Measurements from ENCODE around the gene GPR149. TPM values are rescaled to one million over a fixed set of nuclear protein-coding genes. Genes with fewer than 3 reads are reported as not detected.

Gene GPR149
- total RNA-seq, 1 donor from 2014 or later: not detected

DNA sequence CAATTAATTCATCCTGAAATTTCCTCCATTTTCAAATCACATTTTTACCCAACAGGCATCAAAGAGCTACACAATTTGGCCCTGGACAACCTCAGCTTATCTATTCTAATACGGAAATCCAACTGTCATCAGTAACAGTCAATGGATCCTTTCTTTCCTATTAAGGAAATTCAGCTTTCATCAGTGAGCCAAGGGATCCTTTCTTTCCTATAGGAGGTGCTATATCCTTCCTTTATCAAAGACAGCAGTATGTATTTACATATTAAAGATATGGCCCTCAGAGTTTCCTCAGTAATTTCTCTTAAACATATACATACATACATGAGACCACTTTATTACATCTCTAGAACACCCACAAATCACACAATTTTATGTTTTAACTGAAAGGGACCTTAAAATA lies 115.8 kb downstream of the GPR149 start:
- no peak overlapping the region for H3K27ac ChIP-seq (ENCODE audit: low read depth, low read length)
- H3K4me3 ChIP-seq (ENCODE audit: low read length in 3 of 3): no peak overlapping the region
- no peaks in the 10 kb centered on the region for H3K9me3 ChIP-seq (ENCODE audit: control insufficient read depth in 3 of 3, low read length in 3 of 3)
- peaks cover 0 to 20% (median 14%) of the 10 kb centered on the region in 3 donors for H3K36me3 ChIP-seq (ENCODE audit: control insufficient read depth in 3 of 3, insufficient read depth in 3 of 3, low read length in 3 of 3)
- peaks cover 0 to 6% (median 0%) of the 10 kb centered on the region in 3 donors for H3K4me1 ChIP-seq (ENCODE audit: control insufficient read depth in 3 of 3, insufficient read depth in 3 of 3, low read length in 3 of 3)
- no peaks in the 10 kb centered on the region for H3K27me3 ChIP-seq (ENCODE audit: control insufficient read depth in 3 of 3, insufficient read depth in 3 of 3, low read length in 3 of 3)
- no peak overlapping the region for H3K9ac ChIP-seq (ENCODE audit: low read depth in 1 of 3, low read length in 3 of 3)

DNA sequence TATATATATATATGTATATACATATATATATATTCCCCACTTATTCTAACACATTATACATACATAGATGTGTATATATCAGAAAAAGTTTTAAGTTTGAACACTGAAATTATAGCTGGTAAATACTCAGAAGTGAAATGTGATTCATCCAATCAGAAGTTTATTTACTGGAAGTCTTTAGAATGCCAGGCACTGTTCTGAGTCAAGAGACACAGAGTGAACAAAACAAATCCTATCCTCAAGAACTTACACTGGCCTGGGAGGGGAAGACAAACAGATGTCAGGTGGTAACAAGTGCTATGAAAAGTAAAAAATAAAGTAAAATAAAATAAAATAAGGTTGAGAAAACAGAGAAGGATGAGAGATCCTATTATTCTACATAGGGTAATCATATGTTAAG lies 119.2 kb downstream of the GPR149 start:
- Histone ChIP-seq H3K9me3 (ENCODE audit: control insufficient read depth in 3 of 3, low read length in 3 of 3) (no peaks in the 10 kb centered on the region), H3K27ac (ENCODE audit: low read depth, low read length) (no peak overlapping the region), H3K4me1 (ENCODE audit: control insufficient read depth in 3 of 3, insufficient read depth in 3 of 3, low read length in 3 of 3) (no peaks in the 10 kb centered on the region), H3K9ac (ENCODE audit: low read depth in 1 of 3, low read length in 3 of 3) (no peak overlapping the region), H3K27me3 (ENCODE audit: control insufficient read depth in 3 of 3, insufficient read depth in 3 of 3, low read length in 3 of 3) (no peaks in the 10 kb centered on the region), H3K36me3 (ENCODE audit: control insufficient read depth in 3 of 3, insufficient read depth in 3 of 3, low read length in 3 of 3) (peaks cover 0 to 35% (median 20%) of the 10 kb centered on the region in 3 donors), H3K4me3 (ENCODE audit: low read length in 3 of 3) (no peak overlapping the region)

DNA sequence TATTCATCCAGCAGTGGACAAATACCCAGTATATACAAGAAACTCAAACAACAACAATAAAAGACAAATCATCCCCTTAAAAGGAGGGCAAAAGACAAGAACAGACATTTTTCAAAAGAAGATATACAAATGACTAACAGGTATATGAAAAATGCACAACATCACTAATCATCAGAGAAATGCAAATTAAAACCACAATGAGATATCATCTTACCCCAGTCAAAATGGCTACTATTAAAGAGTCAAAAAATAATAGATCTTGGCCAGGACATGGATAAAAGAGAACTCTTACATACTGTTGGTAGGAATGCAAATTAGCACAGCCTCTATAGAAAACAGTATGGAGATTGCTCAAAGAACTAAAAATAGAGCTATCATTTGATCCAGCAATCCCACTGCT lies 122.6 kb downstream of the GPR149 start:
- Histone ChIP-seq H3K9me3 (ENCODE audit: control insufficient read depth in 3 of 3, low read length in 3 of 3) (no peaks in the 10 kb centered on the region), H3K4me1 (ENCODE audit: control insufficient read depth in 3 of 3, insufficient read depth in 3 of 3, low read length in 3 of 3) (no peaks in the 10 kb centered on the region), H3K36me3 (ENCODE audit: control insufficient read depth in 3 of 3, insufficient read depth in 3 of 3, low read length in 3 of 3) (peaks cover 11 to 46% (median 24%) of the 10 kb centered on the region in 3 donors), H3K27ac (ENCODE audit: low read depth, low read length) (no peak overlapping the region), H3K4me3 (ENCODE audit: low read length in 3 of 3) (no peak overlapping the region), H3K9ac (ENCODE audit: low read depth in 1 of 3, low read length in 3 of 3) (no peak overlapping the region), H3K27me3 (ENCODE audit: control insufficient read depth in 3 of 3, insufficient read depth in 3 of 3, low read length in 3 of 3) (no peaks in the 10 kb centered on the region)

DNA sequence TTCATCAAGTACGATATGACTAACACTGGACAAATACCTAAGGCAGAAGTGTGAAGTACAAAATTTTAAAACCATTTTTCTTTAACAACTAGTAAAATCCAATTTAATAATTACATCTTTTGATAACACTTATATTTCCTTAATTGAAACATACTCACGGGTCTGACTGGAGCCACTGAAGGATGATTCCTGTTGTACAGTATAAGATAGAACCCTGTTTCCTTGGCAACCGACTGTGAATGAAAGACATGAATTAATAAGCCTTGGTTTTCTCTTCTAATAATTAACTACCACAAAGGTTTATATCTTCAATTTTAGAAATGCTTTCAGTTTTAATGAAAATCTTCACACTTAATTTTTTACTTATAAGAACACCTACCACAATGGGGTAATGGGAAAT lies 125.1 kb downstream of the GPR149 start:
- Histone ChIP-seq H3K9ac (ENCODE audit: low read depth in 1 of 3, low read length in 3 of 3) (no peak overlapping the region), H3K27ac (ENCODE audit: low read depth, low read length) (no peak overlapping the region), H3K4me1 (ENCODE audit: control insufficient read depth in 3 of 3, insufficient read depth in 3 of 3, low read length in 3 of 3) (no peaks in the 10 kb centered on the region), H3K9me3 (ENCODE audit: control insufficient read depth in 3 of 3, low read length in 3 of 3) (no peaks in the 10 kb centered on the region), H3K27me3 (ENCODE audit: control insufficient read depth in 3 of 3, insufficient read depth in 3 of 3, low read length in 3 of 3) (no peaks in the 10 kb centered on the region), H3K4me3 (ENCODE audit: low read length in 3 of 3) (no peak overlapping the region), H3K36me3 (ENCODE audit: control insufficient read depth in 3 of 3, insufficient read depth in 3 of 3, low read length in 3 of 3) (peaks cover 24 to 70% (median 44%) of the 10 kb centered on the region in 3 donors)

DNA sequence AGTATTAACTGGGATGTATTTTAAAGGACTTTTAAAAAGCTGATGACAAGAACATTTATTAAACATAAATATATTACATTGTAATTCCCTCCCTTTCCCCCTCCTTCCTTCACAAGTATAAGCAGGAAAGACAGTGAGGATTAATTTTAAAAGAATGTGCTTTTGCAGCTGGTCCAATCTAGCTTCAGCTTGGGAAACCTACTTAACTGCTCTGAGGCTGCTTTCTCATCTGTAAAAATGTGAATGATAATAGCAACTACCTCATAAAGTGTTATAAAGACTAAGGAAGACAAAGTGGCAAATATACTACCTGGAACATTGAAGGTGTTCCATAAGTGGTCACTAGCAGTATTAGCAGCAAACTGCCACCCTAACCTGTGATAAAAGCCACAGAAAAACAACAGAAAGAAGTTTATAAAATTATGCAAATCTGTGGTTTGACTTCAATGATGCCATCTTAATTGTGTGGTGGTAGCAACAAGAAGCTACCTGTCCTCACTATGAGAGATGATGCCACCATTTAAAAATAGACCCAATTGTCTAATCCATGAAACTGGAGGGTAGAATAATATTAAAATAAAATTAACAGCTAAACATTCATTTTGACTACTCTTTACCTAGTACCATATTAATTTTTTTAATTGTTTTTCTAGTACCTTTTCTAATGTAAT lies 125.7 kb downstream of the GPR149 start:
- no peaks in the 10 kb centered on the region for H3K4me1 ChIP-seq (ENCODE audit: control insufficient read depth in 3 of 3, insufficient read depth in 3 of 3, low read length in 3 of 3)
- peaks cover 24 to 77% (median 51%) of the 10 kb centered on the region in 3 donors for H3K36me3 ChIP-seq (ENCODE audit: control insufficient read depth in 3 of 3, insufficient read depth in 3 of 3, low read length in 3 of 3)
- no peak overlapping the region for H3K4me3 ChIP-seq (ENCODE audit: low read length in 3 of 3)
- H3K27ac ChIP-seq (ENCODE audit: low read depth, low read length): no peak overlapping the region
- no peaks in the 10 kb centered on the region for H3K27me3 ChIP-seq (ENCODE audit: control insufficient read depth in 3 of 3, insufficient read depth in 3 of 3, low read length in 3 of 3)
- H3K9me3 ChIP-seq (ENCODE audit: control insufficient read depth in 3 of 3, low read length in 3 of 3): no peaks in the 10 kb centered on the region
- no peak overlapping the region for H3K9ac ChIP-seq (ENCODE audit: low read depth in 1 of 3, low read length in 3 of 3)

DNA sequence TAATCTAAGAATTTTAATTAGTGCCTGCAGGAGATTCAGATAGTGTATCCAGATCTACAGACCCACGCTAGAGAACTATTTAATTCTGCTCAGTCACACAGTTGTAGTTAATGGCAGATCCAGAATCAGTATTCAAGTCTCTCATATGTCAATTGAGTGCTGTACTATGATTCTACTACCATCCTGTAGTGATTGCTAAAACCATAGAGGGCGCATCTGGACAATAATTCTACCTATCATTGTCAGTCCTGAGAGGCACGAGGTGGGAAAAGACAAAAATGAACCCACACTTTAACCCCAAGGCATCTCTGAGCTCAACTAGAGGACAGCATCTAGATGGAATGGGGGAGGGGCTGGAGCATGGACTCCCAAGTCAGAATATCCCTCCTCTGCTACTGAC lies 128.4 kb downstream of the GPR149 start:
- Histone ChIP-seq H3K4me3 (ENCODE audit: low read length in 3 of 3) (no peak overlapping the region), H3K36me3 (ENCODE audit: control insufficient read depth in 3 of 3, insufficient read depth in 3 of 3, low read length in 3 of 3) (peaks cover 24 to 67% (median 57%) of the 10 kb centered on the region in 3 donors), H3K9ac (ENCODE audit: low read depth in 1 of 3, low read length in 3 of 3) (no peak overlapping the region), H3K27ac (ENCODE audit: low read depth, low read length) (no peak overlapping the region), H3K27me3 (ENCODE audit: control insufficient read depth in 3 of 3, insufficient read depth in 3 of 3, low read length in 3 of 3) (no peaks in the 10 kb centered on the region), H3K9me3 (ENCODE audit: control insufficient read depth in 3 of 3, low read length in 3 of 3) (no peaks in the 10 kb centered on the region), H3K4me1 (ENCODE audit: control insufficient read depth in 3 of 3, insufficient read depth in 3 of 3, low read length in 3 of 3) (no peaks in the 10 kb centered on the region)

DNA sequence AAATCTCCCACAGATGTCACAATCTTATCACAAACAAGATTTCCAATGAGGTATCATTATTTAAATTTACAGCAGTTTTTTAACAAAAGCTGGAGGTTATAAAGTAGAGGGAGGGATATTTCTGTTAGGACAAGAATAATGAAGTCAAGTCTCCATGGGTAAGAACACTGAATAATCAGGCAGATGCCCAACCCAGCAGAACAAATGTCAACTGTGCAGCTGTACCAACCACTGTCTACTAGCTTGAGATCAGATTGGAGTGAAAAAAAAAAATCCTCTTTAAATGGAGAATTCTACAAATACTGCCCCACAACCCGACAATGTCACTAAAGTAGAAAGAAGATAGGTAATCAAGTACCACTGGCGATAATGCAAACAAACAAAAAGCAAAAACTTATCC lies 136.0 kb downstream of the GPR149 start:
- Histone ChIP-seq H3K36me3 (ENCODE audit: control insufficient read depth in 3 of 3, insufficient read depth in 3 of 3, low read length in 3 of 3) (peaks cover 7 to 52% (median 47%) of the 10 kb centered on the region in 3 donors), H3K4me3 (ENCODE audit: low read length in 3 of 3) (no peak overlapping the region), H3K4me1 (ENCODE audit: control insufficient read depth in 3 of 3, insufficient read depth in 3 of 3, low read length in 3 of 3) (no peaks in the 10 kb centered on the region), H3K9me3 (ENCODE audit: control insufficient read depth in 3 of 3, low read length in 3 of 3) (no peaks in the 10 kb centered on the region), H3K27ac (ENCODE audit: low read depth, low read length) (no peak overlapping the region), H3K9ac (ENCODE audit: low read depth in 1 of 3, low read length in 3 of 3) (no peak overlapping the region), H3K27me3 (ENCODE audit: control insufficient read depth in 3 of 3, insufficient read depth in 3 of 3, low read length in 3 of 3) (no peaks in the 10 kb centered on the region)

DNA sequence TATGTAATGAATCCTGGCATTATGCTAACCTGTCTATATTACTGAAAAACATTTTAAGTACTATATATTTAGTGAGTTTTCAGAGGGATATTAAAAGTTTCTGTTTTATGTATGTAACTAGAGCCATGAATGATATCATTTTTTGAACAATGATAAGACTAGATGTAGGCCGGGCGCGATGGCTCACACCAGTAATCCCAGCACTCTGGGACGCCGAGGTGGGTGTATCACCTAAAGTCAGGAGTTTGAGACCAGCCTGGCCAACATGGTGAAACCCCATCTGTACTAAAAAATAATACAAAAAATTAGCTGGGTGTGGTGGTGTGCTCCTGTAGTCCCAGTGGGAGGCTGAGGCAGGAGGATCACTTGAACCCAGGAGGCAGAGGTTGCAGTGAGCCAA lies 139.8 kb downstream of the GPR149 start:
- Histone ChIP-seq H3K4me1 (ENCODE audit: control insufficient read depth in 3 of 3, insufficient read depth in 3 of 3, low read length in 3 of 3) (no peaks in the 10 kb centered on the region), H3K27ac (ENCODE audit: low read depth, low read length) (no peak overlapping the region), H3K9me3 (ENCODE audit: control insufficient read depth in 3 of 3, low read length in 3 of 3) (no peaks in the 10 kb centered on the region), H3K27me3 (ENCODE audit: control insufficient read depth in 3 of 3, insufficient read depth in 3 of 3, low read length in 3 of 3) (no peaks in the 10 kb centered on the region), H3K36me3 (ENCODE audit: control insufficient read depth in 3 of 3, insufficient read depth in 3 of 3, low read length in 3 of 3) (peaks cover 11 to 55% (median 54%) of the 10 kb centered on the region in 3 donors), H3K9ac (ENCODE audit: low read depth in 1 of 3, low read length in 3 of 3) (no peak overlapping the region), H3K4me3 (ENCODE audit: low read length in 3 of 3) (no peak overlapping the region)

Small RNA genes lying within 50 kb of the gene (small RNA-seq; reads per million reads assigned to genes)
- not detected for gene RF01210

Other genes starting within 250 kb of the GPR149 start
- gene DHX36, start 105.7 kb downstream of the GPR149 start, total RNA-seq: 76.7 TPM

Data from skeletal muscle tissue (tissue), 5 donors.